Colon (tissue), 2 donors: ENCODE measurements around the gene NPTXR.

ENCODE experiments used
- FAIRE-seq: peaks from 2 replicates; lab custom pipeline; 2012; peaks lifted over from hg19 to GRCh38; lab: Jason Lieb, UNC
- donor health status: control.
- donor health status: control.

NPTXR gene

GRCh38 chr22:38793721-38794466, 49.9 kb downstream of the NPTXR start, which contains the start of gene DNAL4:
DNAL4 (minus strand) TSS chr22:38794143; CDS start chr22:38782731, 11,412 bp downstream.
- peak; percentile 18 for FAIRE-seq

GRCh38 chr22:38793317-38793716, 50.5 kb downstream of the NPTXR start:
- no peak for FAIRE-seq

- FAIRE-seq, result no peak
These were observed 51.0 kb downstream of the NPTXR start for GRCh38 chr22:38792833-38793232.

DNA sequence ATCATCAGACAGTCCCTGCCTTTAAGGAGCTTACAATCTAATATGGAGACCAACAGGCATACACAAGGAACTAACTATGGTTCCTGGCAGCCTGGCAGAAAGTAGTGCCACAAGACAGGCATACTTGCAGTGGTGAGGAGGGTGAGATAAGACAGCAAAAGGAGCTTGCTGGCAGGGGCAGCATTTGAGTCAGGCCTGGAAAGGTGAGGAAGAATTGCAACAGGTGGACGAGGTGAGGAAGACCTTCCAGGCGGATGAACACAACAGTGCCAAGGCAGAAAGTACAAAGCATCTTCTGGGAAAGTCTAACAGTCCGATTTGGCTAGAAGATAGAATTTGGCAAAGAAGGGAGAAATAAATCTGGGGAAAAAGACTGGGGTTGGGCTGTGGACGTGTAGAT, 54.2 kb downstream of the NPTXR start:
- no peak for FAIRE-seq

DNA sequence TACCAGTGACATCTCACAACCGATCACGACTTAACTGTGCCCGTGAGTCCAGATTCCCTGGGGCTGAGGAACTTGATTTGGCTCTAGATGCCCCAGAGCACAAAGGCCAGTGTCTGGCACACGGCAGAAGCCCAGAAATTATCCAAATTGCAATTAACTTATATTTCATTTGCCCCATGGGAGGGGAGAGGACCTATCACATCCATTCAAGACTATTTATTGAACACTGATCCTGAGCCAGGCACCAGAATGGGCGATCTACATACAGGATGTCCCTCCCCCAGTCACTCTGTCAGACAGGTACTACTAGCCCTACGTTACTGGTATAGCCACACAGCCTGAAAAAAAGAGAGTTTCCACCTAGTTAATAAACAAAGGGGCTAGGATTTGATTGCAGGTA, 55.0 kb downstream of the NPTXR start:
- no peak for FAIRE-seq

GRCh38 chr22:38788021-38788816, 55.6 kb downstream of the NPTXR start:
- no peak for FAIRE-seq

- FAIRE-seq, result no peak
These were observed 57.2 kb downstream of the NPTXR start for GRCh38 chr22:38786631-38787030.

- FAIRE-seq, result no peak
These were observed 59.0 kb downstream of the NPTXR start for GRCh38 chr22:38784856-38785255.

- FAIRE-seq, result no peak
These were observed 59.8 kb downstream of the NPTXR start for GRCh38 chr22:38784035-38784434.

DNA sequence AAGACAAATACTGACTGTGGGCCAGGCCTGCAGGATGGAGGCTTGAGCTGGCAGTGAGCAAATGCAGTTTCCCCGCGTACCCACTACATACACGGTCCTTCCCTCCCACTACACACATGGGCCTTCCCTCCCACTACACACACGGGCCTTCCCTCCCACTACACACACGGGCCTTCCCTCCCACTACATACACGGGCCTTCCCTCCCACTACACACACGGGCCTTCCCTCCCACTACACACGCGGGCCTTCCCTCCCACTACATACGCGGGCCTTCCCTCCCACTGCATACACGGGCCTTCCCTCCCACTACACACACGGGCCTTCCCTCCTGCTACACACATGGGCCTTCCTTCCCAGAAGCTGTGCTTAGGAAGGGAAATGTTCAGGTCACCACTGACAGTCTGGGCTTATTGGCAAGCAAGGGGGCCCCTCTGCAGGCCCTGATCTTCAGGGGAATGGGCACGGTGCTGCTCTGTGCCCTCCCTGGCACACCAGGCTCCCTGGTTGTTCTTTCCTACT, 60.7 kb downstream of the NPTXR start:
- FAIRE-seq, result no peak

GRCh38 chr22:38782402-38783094, 61.3 kb downstream of the NPTXR start:
- no peak for FAIRE-seq

- FAIRE-seq, result no peak
These were observed 62.8 kb downstream of the NPTXR start for GRCh38 chr22:38781033-38781432.

GRCh38 chr22:38777087-38777671, 66.6 kb downstream of the NPTXR start:
- FAIRE-seq, result no peak

- no peak for FAIRE-seq
These were observed 67.7 kb downstream of the NPTXR start for GRCh38 chr22:38776086-38776485.

DNA sequence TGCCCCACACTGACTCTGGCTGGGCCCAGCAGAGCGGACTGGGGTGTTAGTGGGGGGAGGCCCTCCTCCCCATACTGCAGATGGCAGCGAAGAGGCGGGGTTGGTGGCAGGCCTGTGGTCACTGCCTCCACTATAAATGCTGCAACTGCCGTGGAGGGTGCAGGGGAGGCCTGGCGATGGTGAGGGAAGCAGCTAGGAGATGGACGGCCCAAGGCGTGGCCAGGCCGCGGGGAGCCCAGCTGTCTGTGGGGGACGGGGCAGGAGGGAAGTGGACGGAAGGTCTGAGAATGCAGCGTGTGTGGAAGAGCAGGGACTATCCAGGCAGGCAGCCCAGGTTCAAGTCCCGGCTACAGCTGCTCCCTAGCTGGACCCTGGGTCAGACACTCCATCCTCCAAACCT, 68.2 kb downstream of the NPTXR start:
- FAIRE-seq, result no peak

DNA sequence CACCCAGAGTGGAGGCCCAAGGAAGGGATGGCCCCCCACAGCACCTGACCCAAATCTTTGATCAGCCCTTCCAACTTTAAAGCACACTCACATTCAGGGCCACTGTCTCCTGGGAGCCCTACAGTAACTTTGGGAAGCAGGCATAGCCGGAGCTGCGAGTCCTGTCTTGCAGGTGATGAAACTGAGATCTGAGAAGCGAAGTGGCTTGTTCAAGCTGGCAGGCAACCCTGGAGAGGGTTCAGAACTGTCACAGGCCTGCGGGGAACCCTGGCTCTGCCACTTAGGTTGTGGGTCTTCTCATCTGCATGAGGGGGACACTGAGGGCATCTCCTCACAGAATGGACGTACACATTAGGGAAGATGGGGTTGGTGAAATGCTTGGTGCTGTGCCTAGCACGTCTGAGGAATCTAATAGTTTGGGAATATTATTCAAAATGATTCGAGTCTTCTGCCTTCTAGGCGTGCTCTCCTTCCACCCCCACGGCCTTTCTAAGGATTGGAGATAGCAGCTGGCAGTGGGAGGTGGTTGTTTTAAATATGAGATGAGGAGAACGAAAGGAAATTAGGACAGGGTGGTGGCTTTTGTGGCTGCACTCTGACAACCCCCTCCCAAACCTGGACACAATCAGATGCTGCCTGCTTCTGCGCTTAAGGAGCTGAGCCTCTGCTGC, 69.2 kb downstream of the NPTXR start:
- no peak for FAIRE-seq

- FAIRE-seq, result no peak
These were observed 70.4 kb downstream of the NPTXR start for GRCh38 chr22:38773363-38773946.

DNA sequence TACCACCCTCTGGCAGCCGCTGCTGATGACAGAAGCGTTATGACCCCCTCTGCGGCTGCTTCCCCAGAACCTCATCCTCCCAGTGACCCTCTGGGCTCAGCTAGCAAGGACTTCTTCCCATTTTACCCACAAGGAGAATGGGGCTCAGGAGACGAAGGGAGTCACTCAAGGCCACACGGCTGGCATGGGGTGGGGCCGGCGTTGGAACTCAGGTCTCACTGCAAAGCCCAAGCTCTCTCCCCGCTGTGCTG, 71.3 kb downstream of the NPTXR start:
- FAIRE-seq, result no peak

- FAIRE-seq, result no peak
These were observed 73.4 kb downstream of the NPTXR start for GRCh38 chr22:38770257-38770949.
